HG03095 (cell line): ENCODE results near the gene MRPL28.
"Not testable (repeated sequence)": the region's sequence is repeated elsewhere in the genome, so short reads cannot be mapped to it uniquely, and the experiment has no call there.

Experiments used
- ATAC-seq: cut with Tn5 transposase; IDR thresholded peaks from one replicate; pipeline ENCODE4 v1.9.1; 2021; ENCODE audit warnings: moderate library complexity; ENCODE audit not compliant: unreplicated experiment

The MRPL28 gene

GRCh38 chr16:374616-374926, 4.2 kb upstream of the MRPL28 start:
- no peak for ATAC-seq

- no peak for ATAC-seq
These were observed 3.7 kb upstream of the MRPL28 start for GRCh38 chr16:373848-374615.

GRCh38 chr16:373020-373598, 2.8 kb upstream of the MRPL28 start:
- ATAC-seq = no peak

GRCh38 chr16:372302-372983, 2.1 kb upstream of the MRPL28 start:
- no peak for ATAC-seq

- ATAC-seq = no peak
These were observed 1.4 kb upstream of the MRPL28 start for GRCh38 chr16:371515-372301.

GRCh38 chr16:370979-371514, 709 bp upstream of the MRPL28 start:
- no peak for ATAC-seq

GRCh38 chr16:369866-370436, 387 bp downstream of the MRPL28 start:
- no peak for ATAC-seq

GRCh38 chr16:369275-369865, 968 bp downstream of the MRPL28 start:
- ATAC-seq = no peak

- ATAC-seq = no peak
These were observed 1.8 kb downstream of the MRPL28 start for GRCh38 chr16:368388-369158.

GRCh38 chr16:367333-367903, 2.9 kb downstream of the MRPL28 start:
- no peak for ATAC-seq

- ATAC-seq = no peak
These were observed 3.9 kb downstream of the MRPL28 start for GRCh38 chr16:366476-366875.

- no peak for ATAC-seq
These were observed 5.5 kb downstream of the MRPL28 start for GRCh38 chr16:364595-365491.

GRCh38 chr16:363766-364490, 6.4 kb downstream of the MRPL28 start:
- ATAC-seq = no peak

GRCh38 chr16:363110-363765, 7.1 kb downstream of the MRPL28 start:
- no peak for ATAC-seq

- not testable (repeated sequence) for ATAC-seq
These were observed 7.7 kb downstream of the MRPL28 start for GRCh38 chr16:362702-362999.

GRCh38 chr16:361872-362701, 8.3 kb downstream of the MRPL28 start:
- peak; percentile 53 for ATAC-seq
